GM18909 (cell line): Measurements from ENCODE around the gene OS9.
"Not testable (repeated sequence)": the region's sequence is repeated elsewhere in the genome, so short reads cannot be mapped to it uniquely, and the experiment has no call there.

Experiments
- ATAC-seq: cut with Tn5 transposase; IDR thresholded peaks from one replicate; pipeline ENCODE4 v1.9.1; 2021; ENCODE audit warnings: mild to moderate bottlenecking; ENCODE audit not compliant: unreplicated experiment, poor library complexity

OS9 gene

GRCh38 chr12:57693659-57694458 is at the start of gene OS9:
Gene OS9, plus strand, starts transcription at chr12:57694132. Its CDS starts 30 bp downstream, at chr12:57694162.
- peak; percentile 97 for ATAC-seq

- ATAC-seq, result not testable (repeated sequence)
Observed at GRCh38 chr12:57645990-57646658, 47.8 kb upstream of the OS9 start.

GRCh38 chr12:57646659-57647049 is 47.3 kb upstream of the OS9 start:
- not testable (repeated sequence) for ATAC-seq

DNA sequence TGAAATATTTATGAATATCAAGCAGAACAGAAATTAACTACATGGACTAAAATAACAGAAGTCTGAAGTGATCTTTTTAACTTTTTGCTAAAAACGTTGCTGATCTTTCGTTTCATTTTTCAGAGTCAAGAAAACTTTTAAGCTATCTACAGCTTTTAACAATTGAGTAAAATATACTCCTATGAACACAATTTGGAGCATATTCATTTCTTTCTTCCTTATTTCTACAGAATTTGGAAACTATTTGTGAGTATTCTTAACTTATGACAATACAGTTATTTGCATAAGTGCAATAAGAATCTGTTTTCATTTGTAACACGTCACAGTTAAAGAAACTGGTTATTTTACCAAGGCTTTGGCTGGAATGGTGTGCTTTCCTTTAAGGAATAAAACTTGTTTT is 39.9 kb upstream of the OS9 start:
- no peak for ATAC-seq

DNA sequence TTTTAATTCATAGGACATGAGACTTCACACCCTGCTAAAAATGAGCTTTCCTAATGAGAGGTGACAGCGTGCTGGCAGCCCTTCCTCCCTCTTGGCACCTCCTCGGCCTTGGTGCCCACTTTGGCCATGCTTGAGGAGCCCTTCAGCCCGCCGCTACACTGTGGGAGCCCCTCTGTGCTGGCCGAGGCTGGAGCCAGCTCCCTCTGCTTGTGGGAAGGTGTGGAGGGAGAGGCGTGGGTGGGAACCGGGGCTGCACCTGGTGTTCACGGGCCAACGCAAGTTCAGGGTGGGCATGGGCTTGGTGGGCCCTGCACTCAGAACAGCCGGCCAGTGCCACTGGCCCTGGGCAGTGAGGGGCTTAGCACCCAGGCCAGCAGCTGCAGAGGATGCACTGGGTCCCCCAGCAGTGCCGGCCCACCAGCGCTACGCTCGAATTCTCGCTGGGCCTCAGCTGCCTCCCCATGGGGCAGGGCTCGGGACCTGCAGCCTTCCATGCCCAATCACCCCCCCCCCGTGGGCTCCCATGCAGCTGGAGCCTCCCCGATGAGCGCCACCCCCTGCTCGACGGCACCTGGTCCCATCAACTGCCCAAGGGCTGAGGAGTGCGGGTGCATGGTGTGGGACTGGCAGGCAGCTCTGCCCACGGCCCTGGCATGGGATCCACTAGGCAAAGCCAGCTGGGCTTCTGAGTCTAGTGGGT is 38.2 kb upstream of the OS9 start:
- ATAC-seq, result no peak

DNA sequence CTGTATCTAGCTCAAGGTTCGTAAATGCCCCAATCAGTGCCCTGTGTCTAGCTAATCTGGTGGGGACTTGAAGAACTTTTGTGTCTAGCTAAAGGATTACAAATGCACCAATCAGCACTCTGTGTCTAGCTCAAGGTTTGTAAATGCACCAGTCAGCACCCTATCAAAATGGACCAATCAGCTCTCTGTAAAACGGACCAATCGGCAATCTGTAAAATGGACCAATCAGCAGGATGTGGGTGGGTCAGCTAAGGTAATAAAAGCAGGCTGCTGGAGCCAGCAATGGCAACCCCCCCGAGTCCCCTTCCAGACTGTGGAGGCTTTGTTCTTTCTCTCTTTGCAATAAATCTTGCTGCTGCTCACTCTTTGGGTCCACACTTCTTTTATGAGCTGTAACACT is 37.5 kb upstream of the OS9 start:
- not testable (repeated sequence) for ATAC-seq

DNA sequence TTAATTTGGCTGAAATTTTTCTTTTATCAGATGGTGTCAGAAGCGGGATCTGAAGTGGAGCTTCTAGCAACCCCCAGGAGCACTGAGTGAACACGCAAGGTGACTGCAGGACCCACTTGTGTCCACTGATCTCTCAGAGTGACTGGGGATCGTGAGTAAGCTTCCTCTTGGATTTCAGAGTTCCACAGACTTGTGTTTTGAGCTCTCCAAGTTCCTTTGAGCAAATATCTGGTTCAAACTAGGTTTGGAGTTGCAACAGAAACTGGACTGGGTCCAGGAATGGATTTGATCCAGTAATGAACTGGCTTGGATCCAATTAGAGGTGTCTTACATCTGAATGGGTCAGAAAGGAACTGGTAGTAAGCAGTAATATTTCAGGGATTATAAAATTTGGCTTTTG is 36.2 kb upstream of the OS9 start:
- no peak for ATAC-seq

GRCh38 chr12:57658890-57659289 is 35.0 kb upstream of the OS9 start:
- ATAC-seq, result no peak

DNA sequence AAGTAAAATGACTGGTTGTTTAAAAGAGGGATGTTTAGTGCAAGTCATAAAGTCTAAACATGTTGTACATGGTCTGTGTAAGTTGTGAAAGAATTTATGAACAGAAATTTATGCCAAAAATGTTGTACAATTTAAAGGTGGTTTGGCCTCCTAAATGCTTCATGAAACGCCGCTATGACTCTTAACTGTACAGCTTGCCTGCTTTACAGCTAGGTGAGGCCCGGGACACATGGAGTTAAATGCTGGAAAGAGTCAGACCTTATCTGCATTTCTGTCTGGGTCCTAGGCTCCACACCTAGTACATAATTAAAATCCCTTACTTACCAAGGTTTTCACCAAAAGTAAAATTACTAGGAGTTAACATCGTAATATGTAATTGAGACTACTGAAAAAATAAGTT is 32.6 kb upstream of the OS9 start:
- ATAC-seq, result no peak

DNA sequence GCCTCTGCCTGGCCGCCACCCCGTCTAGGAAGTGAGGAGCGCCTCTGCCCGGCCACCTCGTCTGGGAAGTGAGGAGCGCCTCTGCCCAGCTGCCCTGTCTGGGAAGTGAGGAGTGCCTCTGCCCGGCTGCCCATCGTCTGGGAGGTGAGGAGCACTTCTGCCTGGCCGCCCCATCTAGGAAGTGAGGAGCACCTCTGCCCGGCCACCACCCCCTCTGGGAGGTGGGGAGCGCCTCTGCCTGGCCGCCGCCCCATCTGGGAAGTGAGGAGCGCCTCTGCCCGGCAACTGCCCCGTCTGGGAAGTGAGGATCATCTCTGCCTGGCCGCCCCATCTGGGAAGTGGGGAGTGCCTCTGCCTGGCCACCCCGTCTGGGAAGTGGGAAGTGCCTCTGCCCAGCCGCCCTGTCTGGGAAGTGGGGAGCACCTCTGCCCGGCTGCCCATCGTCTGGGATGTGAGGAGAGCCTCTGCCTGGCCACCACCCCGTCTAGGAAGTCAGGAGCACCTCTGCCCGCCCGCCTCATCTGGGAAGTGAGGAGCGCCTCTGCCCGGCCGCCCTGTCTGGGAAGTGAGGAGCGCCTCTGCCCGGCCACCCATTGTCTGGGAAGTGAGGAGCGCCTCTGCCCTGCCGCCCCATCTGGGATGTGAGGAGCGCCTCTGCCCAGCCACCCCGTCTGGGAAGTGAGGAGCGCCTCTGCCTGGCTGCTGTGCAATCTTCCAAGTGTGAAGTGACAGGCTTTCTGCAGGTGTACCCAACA is 28.7 kb upstream of the OS9 start:
- not testable (repeated sequence) for ATAC-seq

DNA sequence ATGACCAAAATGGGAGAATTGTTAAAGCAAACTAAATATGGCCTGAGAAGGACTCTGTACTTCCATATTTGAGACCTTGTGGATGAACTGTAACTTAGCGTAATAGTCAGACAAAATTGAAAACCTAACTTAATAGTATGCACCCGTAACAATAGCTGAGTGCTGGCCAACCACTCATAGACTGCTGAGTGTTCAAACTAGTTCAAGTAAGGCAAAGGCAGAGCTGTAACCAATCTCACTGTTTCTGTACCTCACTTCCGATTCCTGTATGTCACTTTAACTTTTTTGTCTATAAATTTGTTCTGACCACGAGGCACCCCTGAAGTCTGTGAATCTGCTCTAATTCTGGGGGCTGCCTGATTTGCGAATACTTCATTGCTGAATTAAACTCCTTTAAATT is 27.0 kb upstream of the OS9 start:
- ATAC-seq, result no peak

DNA sequence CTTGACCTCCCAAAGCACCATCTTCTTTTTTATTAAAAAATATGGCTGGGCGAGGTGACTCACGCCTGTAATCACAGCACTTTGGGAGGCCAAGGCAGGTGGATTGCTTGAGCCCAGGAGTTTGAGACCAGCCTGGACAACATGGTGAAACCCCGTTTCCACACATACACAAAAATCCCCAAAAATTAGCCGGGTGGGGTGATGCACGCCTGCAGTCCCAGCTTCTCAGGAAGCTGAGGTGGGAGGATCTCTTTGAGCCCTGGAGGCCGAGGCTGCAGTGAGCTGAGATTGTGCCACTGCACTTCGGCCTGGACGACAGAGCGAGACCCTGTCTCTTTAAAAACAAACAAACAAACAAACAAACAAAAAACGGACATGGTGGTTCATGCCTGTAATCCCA is 24.2 kb upstream of the OS9 start:
- not testable (repeated sequence) for ATAC-seq

DNA sequence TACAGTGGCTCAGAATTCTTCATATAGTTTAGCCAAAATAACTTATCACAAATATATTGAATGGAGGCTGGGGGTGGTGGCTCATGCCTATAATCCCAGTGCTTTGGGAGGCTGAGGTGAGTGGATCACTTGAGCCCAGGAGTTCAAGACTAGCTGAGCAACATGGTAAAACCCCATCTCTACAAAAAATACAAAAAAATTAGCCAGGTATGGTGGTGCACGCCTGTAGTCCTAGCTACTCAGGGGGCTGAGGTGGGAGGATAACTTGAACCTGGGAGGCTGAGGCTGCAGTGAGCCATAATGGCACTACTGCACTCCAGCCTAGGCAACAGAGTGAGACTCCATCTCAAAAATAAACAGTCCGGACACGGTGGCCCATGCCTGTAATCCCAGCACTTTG is 22.1 kb upstream of the OS9 start:
- ATAC-seq, result not testable (repeated sequence)

DNA sequence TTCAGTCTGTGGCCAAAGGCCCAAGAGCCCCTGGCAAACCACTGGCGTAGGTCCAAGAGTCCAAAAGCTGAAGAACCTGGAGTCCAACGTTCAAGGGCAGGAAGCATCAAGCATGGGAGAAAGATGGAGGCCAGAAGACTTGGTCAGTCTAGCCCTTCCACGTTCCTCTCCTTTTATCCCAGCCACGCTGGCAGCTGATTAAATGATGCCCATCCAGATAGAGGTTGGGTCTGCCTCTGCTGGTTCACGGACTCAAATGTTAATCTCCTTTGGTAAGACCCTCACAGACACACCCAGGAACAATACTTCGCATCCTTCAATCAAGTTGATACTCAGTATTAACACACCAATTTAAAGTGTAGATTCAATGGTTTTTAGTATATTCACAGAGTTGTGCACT is 21.1 kb upstream of the OS9 start:
- no peak for ATAC-seq

- no peak for ATAC-seq
Observed at GRCh38 chr12:57674691-57675090, 19.2 kb upstream of the OS9 start.

- not testable (repeated sequence) for ATAC-seq
Observed at GRCh38 chr12:57677947-57678346, 16.0 kb upstream of the OS9 start.

- no peak for ATAC-seq
Observed at GRCh38 chr12:57679697-57680096, 14.2 kb upstream of the OS9 start.

GRCh38 chr12:57687862-57688261 is 6.1 kb upstream of the OS9 start:
- ATAC-seq, result no peak

DNA sequence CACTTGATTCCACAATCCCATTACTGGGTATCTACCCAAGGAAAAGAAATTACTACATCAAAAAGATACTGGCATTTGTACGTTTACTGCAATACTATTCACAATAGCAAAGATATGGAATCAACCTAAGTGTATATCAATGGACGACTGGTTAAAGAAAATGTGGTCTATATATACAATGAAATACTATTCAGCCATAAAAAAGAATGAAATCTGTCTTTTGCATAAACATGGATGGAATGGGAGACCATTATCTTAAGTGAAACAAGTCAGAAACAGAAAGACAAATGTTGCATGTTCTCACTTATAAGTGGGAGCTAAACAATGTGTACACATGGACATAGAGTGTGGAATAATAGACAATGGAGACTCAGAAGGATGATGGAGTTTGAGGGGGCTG is 5.0 kb upstream of the OS9 start:
- ATAC-seq, result no peak

GRCh38 chr12:57692500-57692899 is 1.4 kb upstream of the OS9 start:
- ATAC-seq, result no peak

- no peak for ATAC-seq
Observed at GRCh38 chr12:57693317-57693658, 644 bp upstream of the OS9 start.
